Stimulated activated CD4-positive, alpha-beta T cell treated with anti-CD3 and anti-CD28 coated beads, TNF-alpha, amount 100 ng/mL, for 24 hours (primary cell): ENCODE data around the gene PRDM2.

Experiments
- DNase-seq, 3 experiments: peaks; one replicate each; pipeline ENCODE4 v3.0.0-alpha.2; 2020; ENCODE audit warnings: low read depth in 3 of 3

Gene PRDM2

DNA sequence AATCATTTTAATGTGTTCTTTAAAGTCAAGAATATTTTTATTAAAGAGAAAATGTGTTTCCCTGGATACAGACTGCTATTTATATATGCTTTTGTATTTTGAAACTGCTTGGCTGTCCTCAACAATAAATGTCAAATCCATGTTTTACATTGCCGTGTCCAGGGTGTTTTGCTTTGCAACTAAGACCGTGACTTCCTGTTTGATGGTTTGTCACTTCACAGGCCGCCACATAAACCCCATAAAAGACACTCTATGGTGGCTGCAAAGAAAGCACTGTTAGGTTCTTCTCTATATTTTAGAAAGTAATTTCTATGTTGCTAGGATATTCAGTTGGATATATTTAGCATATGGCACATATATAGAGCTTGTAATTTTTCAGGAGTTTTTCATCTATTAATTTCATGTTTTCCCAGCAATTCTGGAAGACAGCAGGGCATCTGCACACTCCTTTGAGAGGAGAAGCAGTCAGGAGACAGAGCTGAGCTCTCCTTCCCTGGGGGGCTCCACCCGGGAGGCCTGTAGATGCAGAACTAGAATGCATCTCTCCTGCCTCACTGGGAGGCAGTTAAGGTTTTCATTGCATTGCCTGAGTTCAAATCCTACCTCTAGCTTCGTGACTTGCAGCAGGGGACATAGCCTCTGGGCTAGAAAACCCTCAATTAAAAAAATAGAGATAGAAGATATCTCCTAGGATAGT is 33.1 kb downstream of the PRDM2 start:
- no peak for DNase-seq

DNA sequence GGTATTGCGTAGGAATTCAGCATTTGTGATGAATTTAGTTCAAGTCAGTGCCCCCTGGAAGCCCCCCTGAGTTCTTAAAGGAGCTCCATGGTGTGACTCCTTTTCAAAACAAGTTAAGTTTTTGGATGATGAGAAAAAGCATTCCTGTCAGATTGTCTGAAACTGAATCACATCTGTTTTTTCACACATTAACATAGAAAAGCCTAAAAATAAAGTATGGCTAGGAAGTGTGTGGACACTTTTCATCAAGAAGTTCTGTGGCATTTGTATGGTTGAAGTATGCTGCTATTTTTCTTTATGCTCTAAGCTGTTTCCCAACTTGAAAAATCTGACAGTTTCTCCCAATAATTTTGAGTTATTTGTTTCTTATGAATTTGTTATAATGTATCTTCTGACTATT is 33.7 kb downstream of the PRDM2 start:
- no peak for DNase-seq

GRCh38 chr1:13735168-13735930 is 35.4 kb downstream of the PRDM2 start:
- no peak for DNase-seq

DNA sequence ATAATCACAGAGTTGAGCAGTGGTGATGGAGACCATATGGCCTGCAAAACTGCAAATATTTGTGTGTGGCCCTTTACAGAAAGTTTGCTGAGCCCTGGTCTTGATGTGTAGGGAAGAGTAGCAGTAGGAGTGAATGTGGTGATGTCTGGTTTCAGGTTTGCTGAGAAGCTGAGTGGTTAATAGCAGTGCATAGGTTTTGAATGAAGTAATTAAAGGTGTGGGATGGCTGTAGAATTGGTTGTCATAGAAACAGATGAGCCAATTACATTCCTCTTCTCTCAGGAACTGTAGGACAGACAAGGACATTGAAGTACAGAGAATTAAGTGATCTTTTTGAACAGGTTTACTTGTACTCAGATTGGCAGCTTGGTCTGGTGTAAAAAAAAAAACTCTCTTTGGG is 37.4 kb downstream of the PRDM2 start:
- DNase-seq: no peak

DNA sequence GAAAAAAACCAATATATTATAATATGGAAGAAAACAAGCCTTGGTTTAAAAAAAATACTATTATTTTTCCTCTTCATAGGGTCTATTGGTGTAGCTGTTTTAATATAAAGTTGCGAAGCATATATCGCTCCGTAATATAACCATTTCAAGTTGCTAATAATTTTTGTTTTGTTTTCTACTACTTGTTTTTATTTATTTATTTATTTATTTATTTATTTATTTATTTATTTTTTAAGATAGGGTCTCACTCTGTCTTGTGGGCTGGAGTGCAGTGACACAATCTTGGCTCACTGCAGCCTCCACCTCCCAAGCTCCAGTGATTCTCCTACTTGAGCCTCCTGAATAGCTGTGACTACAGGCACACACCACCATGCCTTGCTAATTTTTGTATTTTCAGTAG is 46.4 kb downstream of the PRDM2 start:
- no peak for DNase-seq

GRCh38 chr1:13748610-13749505 is 48.9 kb downstream of the PRDM2 start:
- peak; percentile 93 for DNase-seq

DNA sequence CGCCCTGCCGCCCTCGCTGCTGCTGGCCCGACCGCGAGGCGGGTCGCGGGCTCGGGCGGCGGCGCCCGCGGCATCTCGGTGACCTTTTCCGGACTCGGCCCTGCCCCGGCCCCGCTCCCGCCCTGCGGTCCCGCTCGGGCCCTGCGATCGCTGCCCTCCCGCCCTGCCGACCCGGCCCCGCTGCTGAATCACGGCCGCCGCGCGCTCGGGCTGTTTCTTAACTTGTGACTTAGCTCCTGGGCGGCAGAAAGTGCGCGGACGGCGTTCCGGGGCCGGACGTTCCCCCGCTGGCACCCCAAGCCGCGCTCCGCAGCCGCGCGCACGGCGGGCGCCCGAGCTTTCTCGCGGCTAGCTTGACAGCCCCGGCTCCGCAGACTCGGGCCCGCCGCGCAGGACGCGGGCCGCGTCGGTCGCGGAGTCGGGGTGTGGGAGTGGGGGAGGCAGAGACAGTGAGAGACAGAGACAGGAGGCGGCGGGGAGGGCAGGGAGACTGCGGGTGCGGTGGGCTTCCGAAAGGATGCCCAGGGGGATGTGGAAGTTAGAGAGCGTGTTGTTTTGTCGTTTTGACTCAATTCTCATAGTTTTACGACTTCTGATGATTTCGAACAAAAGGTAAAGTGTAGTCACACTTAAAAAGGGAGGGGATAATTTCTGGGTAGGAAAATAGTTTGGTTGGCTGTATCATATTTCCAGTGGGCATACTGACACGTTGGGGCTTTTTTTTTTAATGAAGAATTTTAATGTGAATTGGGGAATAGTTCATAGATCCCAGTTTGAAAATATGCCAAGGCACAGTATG is 49.8 kb downstream of the PRDM2 start:
- DNase-seq: peak in 2 of 3 experiments; percentile 11 to 52

- DNase-seq: no peak
Measured at GRCh38 chr1:13751458-13751871, 51.5 kb downstream of the PRDM2 start.

- no peak for DNase-seq
Measured at GRCh38 chr1:13751985-13752384, 52.0 kb downstream of the PRDM2 start.

DNA sequence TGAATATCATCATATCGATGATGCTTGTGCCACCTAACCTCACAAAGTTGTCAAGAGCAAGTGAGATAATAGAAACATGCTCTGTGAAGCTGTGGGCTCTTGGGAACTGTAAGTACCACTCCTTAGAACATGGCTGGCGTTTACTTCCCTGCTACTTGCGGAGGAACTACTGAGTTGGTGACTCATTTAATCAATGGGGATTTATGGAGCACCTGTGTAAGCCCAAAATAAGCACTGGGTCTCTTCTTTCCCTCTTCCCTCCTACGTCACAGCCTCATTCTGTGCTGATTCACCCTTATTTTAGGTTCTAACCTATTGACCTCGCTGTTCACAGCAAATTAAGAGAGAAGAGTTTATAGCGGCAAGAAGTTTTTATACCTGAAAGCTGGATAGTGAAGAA is 52.9 kb downstream of the PRDM2 start:
- DNase-seq: no peak

DNA sequence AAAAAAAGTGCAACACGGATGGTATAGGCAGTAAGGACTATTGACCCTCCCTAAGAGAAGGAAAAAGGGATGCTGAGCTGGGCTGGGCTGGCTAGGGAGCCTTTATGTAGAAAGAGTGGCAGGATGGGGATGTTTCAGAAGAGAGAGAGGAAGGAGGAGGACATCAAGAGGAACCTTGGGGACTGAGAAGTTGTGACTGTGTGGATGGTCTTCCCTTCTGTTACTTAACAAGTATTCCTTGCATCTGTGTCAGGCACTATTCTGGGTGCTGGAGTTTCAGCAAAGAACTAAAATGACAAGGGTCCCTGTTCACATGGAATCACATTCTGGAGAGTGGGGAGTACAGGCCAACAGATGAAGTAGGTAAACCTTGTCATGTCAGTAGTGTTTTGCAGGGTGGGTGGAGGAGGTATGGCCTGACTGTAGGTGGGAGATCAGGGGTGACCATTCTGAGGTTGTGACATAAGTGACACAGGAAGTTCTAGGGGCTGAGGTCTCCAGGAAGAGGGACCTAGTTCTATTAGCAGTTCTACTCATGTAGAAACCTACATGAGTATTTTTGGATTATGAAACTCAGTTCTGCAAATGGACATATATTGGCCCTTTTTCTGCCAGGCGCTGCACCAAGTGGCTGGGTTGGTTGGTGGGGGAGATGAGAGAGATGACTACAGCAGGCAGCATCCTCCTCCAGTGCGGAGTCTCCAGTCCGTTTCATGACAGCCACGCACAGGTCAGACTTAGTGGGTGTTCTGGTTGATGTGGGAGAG is 53.8 kb downstream of the PRDM2 start:
- no peak for DNase-seq

- no peak for DNase-seq
Measured at GRCh38 chr1:13754510-13755103, 54.6 kb downstream of the PRDM2 start.

- DNase-seq: no peak
Measured at GRCh38 chr1:13756557-13757315, 56.7 kb downstream of the PRDM2 start.

GRCh38 chr1:13757693-13758092 is 57.7 kb downstream of the PRDM2 start:
- DNase-seq: no peak

- no peak for DNase-seq
Measured at GRCh38 chr1:13759072-13759471, 59.1 kb downstream of the PRDM2 start.

- DNase-seq: no peak
Measured at GRCh38 chr1:13760340-13760739, 60.4 kb downstream of the PRDM2 start.

GRCh38 chr1:13760921-13761320 is 60.9 kb downstream of the PRDM2 start:
- no peak for DNase-seq

DNA sequence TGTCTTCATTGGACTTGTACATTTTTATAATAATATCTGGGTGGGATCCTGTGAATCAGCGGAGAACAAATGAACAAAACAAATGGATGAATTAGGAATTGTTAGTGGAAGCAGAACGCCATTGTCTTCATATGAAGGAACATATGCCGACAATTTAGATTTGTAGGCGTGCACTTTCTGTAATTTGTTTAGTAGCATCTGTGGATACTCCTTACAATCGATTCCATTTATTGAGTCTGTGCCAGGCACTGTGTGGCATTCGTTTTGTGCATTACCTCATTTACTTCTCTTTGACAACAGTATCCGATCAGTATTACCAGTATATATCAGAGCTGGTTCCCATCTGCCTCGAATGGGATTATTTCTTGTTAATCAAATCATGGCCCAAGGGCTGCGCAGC is 61.9 kb downstream of the PRDM2 start:
- DNase-seq: no peak

GRCh38 chr1:13762642-13763041 is 62.7 kb downstream of the PRDM2 start:
- no peak for DNase-seq

GRCh38 chr1:13763222-13763621 is 63.2 kb downstream of the PRDM2 start:
- DNase-seq: no peak
